MCF 10A (cell line): Measurements from ENCODE around the gene PDYN. TPM values are rescaled to one million over a fixed set of nuclear protein-coding genes. Genes with fewer than 3 reads are reported as not detected.

Experiments
- BruUV-seq: library from RNA; stranded (reverse); fragments of 400-500 nt; replicated peaks from 2 replicates; lab custom pipeline; 2021; lab: Mats Ljungman, UMichigan
- CTCF ChIA-PET: fragments of 300-600 bp; sonication (Branson Sonifier 250); formaldehyde crosslinking; extraction: SDS; loops from one replicate; lab custom pipeline; 2021; ENCODE audit warnings: antibody characterized with exemption, inconsistent platforms; lab: Yijun Ruan, JAX
- POLR2A ChIA-PET: fragments of 300-600, 350-650 bp; sonication (Branson Sonifier 250); formaldehyde crosslinking; extraction: SDS; loops from one replicate; lab custom pipeline; 2020; ENCODE audit warnings: antibody characterized with exemption, inconsistent platforms; lab: Yijun Ruan, JAX
- DNase-seq: peaks from one replicate; pipeline ENCODE4 v3.0.0-alpha.2; 2018; ENCODE audit not compliant: unreplicated experiment
- H3K27ac Mint-ChIP-seq: one replicate; pipeline ENCODE4 v1.8.0; 2022; ENCODE audit warnings: mild to moderate bottlenecking, low read depth, mixed read lengths; ENCODE audit not compliant: unreplicated experiment
- H3K27me3 Mint-ChIP-seq: one replicate; pipeline ENCODE4 v1.8.0; 2022; ENCODE audit warnings: mixed read lengths; ENCODE audit not compliant: insufficient read depth, unreplicated experiment
- H3K36me3 Mint-ChIP-seq: one replicate; pipeline ENCODE4 v1.8.0; 2022; ENCODE audit warnings: mild to moderate bottlenecking, moderate library complexity, mixed read lengths; ENCODE audit not compliant: insufficient read depth, unreplicated experiment
- H3K4me1 Mint-ChIP-seq: one replicate; pipeline ENCODE4 v1.8.0; 2022; ENCODE audit warnings: mixed read lengths; ENCODE audit not compliant: insufficient read depth, unreplicated experiment
- H3K4me3 Mint-ChIP-seq: one replicate; pipeline ENCODE4 v1.8.0; 2022; ENCODE audit warnings: mild to moderate bottlenecking, moderate library complexity, mixed read lengths; ENCODE audit not compliant: unreplicated experiment
- H3K9me3 Mint-ChIP-seq: one replicate; pipeline ENCODE4 v1.8.0; 2022; ENCODE audit warnings: mixed read lengths; ENCODE audit not compliant: unreplicated experiment
- CTCF ChIP-seq: fragments of 200-600 bp; IDR thresholded peaks from one replicate; pipeline ENCODE4 v1.8.0; 2022; ENCODE audit warnings: antibody characterized with exemption, mild to moderate bottlenecking; ENCODE audit not compliant: unreplicated experiment
- intact Hi-C: fragments of 100-400 bp; cut with micrococcal nuclease; formaldehyde crosslinking; loops from 2 replicates; pipeline ENCODE4 v1.14.1; 2022
- total RNA-seq: library from RNA; stranded (reverse); gene quantifications from 2 replicates; pipeline ENCODE4 v1.2.3, GENCODE V29; 2022

PDYN gene
- total RNA-seq, 1 experiment from 2014 or later: not detected

- Mint-ChIP-seq H3K9me3 (no peaks in the 10 kb centered on the region), H3K36me3 (no peaks in the 10 kb centered on the region), H3K4me1 (peaks cover 6% of the 10 kb centered on the region), H3K27me3 (no peaks in the 10 kb centered on the region), H3K4me3 (no peak overlapping the region), H3K27ac (no peak overlapping the region)
- CTCF ChIA-PET: interaction anchor here (0.6 to 0.7 kb wide), 2 partner anchors 124 to 153 kb away, joined by 3 to 5 read pairs; no protein-coding TSS in a partner anchor
- POLR2A ChIA-PET: interaction anchor here (1.6 kb wide), 1 partner anchor 10 kb away, joined by 5 read pairs; no protein-coding TSS in a partner anchor
- TF ChIP-seq CTCF: no peak
- no TSS peak for BruUV-seq
- no peak for DNase-seq
- intact Hi-C loops: loop anchor here (10.0 kb wide), 1 partner anchor 145 kb away; no protein-coding TSS in a partner anchor
These were observed 44.3 kb downstream of the PDYN start for GRCh38 chr20:1949347-1950100.

GRCh38 chr20:1947535-1947846 is 46.4 kb downstream of the PDYN start:
- Mint-ChIP-seq H3K9me3 (no peaks in the 10 kb centered on the region), H3K4me3 (no peak overlapping the region), H3K4me1 (peaks cover 25% of the 10 kb centered on the region), H3K36me3 (no peaks in the 10 kb centered on the region), H3K27me3 (no peaks in the 10 kb centered on the region), H3K27ac (no peak overlapping the region)
- POLR2A ChIA-PET: no interaction called here
- CTCF ChIA-PET: interaction anchor here (0.6 kb wide), 2 partner anchors 10 to 156 kb away, joined by 3 read pairs; no protein-coding TSS in a partner anchor
- intact Hi-C loops: loop anchor here (10.0 kb wide), 1 partner anchor 143 kb away; no protein-coding TSS in a partner anchor
- no peak for TF ChIP-seq CTCF
- no TSS peak for BruUV-seq
- DNase-seq: no peak

- Mint-ChIP-seq H3K27ac (no peak overlapping the region), H3K4me1 (peaks cover 30% of the 10 kb centered on the region), H3K4me3 (no peak overlapping the region), H3K27me3 (no peaks in the 10 kb centered on the region), H3K36me3 (no peaks in the 10 kb centered on the region), H3K9me3 (no peaks in the 10 kb centered on the region)
- TF ChIP-seq CTCF: no peak
- CTCF ChIA-PET: interaction anchor here (0.5 to 1.4 kb wide), 5 partner anchors 11 to 172 kb away, joined by 3 to 4 read pairs (median 3); no protein-coding TSS in a partner anchor
- intact Hi-C loops: loop anchor here (10.0 kb wide), 1 partner anchor 142 kb away; no protein-coding TSS in a partner anchor
- no peak for DNase-seq
- BruUV-seq: no TSS peak
- POLR2A ChIA-PET: interaction anchor here (1.6 kb wide), 1 partner anchor 12 kb away, joined by 4 read pairs; no protein-coding TSS in a partner anchor
These were observed 46.9 kb downstream of the PDYN start for GRCh38 chr20:1946762-1947534.

DNA sequence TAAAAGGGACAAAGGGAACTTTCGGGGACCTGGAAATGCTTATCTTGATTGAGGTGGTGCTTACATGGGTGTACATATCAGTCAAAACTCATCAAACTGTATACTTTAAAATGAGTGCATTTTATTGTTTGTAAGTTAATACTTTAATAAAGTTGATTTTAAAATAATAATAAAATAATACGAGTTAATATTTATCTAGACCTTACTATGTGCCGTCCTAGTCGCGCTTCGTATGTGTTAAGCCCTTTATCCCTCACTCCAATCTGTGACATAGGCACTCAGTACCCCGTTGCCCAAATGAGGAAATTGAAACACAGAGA is 47.5 kb downstream of the PDYN start:
- intact Hi-C loops: loop anchor here (10.0 kb wide), 1 partner anchor 142 kb away; no protein-coding TSS in a partner anchor
- TF ChIP-seq CTCF: no peak
- Mint-ChIP-seq H3K4me1 (peaks cover 36% of the 10 kb centered on the region), H3K27ac (no peak overlapping the region), H3K27me3 (no peaks in the 10 kb centered on the region), H3K9me3 (no peaks in the 10 kb centered on the region), H3K36me3 (no peaks in the 10 kb centered on the region), H3K4me3 (no peak overlapping the region)
- ChIA-PET CTCF (interaction anchor here (0.5 to 1.4 kb wide), 3 partner anchors 20 to 172 kb away, joined by 3 to 4 read pairs (median 3); no protein-coding TSS in a partner anchor), POLR2A (interaction anchor here (1.6 kb wide), 1 partner anchor 12 kb away, joined by 4 read pairs; no protein-coding TSS in a partner anchor)
- BruUV-seq: no TSS peak
- no peak for DNase-seq
